GM18870 (cell line): ENCODE measurements around the gene PGK1.

Source experiments
- ATAC-seq: cut with Tn5 transposase; IDR thresholded peaks from one replicate; pipeline ENCODE4 v1.9.1; 2021; ENCODE audit warnings: moderate library complexity; ENCODE audit not compliant: unreplicated experiment

Gene PGK1

DNA sequence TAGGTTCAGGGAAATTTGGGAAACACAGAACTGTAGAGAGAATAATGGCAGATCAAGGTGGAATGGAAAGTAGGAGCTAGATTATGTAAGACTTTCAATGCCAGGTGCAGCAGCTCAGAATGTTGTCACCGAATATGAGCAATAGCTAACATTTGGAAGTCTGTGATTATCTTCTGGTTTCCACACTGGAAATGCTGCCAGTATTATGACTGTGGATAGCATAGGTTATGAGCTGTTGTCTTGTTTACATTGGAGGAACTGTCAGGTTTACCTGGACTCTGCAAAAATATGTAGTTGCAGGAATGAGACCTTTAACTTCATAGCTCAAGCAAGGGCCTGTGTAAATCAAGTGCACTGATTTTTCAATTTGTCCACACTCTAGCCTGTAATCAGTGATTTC, 61.4 kb downstream of the PGK1 start:
- ATAC-seq, result no peak

DNA sequence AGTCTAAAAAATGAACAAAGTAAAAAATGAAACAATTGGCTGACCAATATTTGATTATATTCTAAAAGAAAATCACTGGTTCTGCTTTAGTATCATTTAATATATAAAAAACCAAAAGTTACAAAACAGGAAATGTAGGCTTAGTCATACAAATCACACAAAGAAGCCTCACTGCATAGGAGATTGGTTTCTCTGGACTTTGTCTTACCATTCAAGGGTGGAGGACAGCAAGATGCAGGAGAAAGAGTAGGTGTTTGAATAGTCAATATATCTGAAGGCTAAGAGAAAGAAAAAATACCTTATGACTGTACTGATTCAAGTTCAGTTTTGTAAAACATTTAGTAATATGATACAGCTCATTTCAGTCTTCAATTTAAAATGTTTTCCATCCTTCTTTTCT, 64.0 kb downstream of the PGK1 start:
- ATAC-seq, result no peak
